ENCODE measurements around the gene PPP3CA.
"Not testable (repeated sequence)": the region's sequence is repeated elsewhere in the genome, so short reads cannot be mapped to it uniquely, and the experiment has no call there.

The PPP3CA gene

GRCh38 chr4:101244349-101244748, 103.0 kb downstream of the PPP3CA start:
- DNase-seq: no peak

- DNase-seq: no peak
These were observed 104.9 kb downstream of the PPP3CA start for GRCh38 chr4:101242441-101242840.

- no peak for DNase-seq
These were observed 107.2 kb downstream of the PPP3CA start for GRCh38 chr4:101240099-101240498.

DNA sequence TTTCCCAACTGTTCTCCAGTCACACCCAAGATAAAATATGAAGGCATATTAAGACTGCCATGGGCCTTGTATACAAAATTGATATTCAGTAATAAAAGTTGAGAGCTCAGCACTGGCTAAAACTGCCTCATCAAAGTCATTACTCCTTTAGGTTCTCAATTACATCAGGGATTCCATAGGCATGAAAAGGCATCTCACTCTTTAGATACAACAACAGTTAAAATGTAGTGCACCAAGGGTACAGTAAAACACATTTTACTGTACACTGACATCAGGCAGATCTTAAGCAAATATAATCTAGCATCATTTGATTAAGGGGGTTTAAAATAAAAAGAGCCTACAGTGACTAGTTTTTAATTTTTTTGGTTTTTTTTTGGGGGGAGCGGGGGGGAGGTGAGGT, 107.7 kb downstream of the PPP3CA start:
- DNase-seq: no peak

DNA sequence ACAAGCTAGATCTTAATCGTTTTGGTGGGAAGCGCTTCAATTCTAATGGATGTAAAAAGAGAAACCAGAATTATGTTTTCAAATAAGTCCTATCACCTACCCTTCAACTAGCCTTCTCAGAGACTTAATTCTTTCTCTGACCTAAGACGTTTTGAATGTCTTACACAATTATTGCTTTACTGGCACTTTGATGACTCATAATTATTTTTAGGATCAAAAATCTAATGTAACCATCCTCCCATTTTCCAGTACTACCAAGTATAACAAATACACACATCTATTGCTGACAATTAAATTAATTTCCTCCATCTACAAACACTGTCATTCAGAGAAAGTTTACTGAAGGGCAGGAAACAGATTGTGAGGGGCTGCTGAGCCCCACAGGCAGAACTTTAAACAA, 108.6 kb downstream of the PPP3CA start:
- DNase-seq: no peak

GRCh38 chr4:101237773-101238172, 109.6 kb downstream of the PPP3CA start:
- DNase-seq: no peak

- no peak for DNase-seq
These were observed 111.2 kb downstream of the PPP3CA start for GRCh38 chr4:101236097-101236496.

- DNase-seq: not testable (repeated sequence)
These were observed 113.2 kb downstream of the PPP3CA start for GRCh38 chr4:101234141-101234540.

- no peak for DNase-seq
These were observed 115.1 kb downstream of the PPP3CA start for GRCh38 chr4:101232074-101232776.

GRCh38 chr4:101230801-101231426, 116.4 kb downstream of the PPP3CA start:
- DNase-seq: no peak

DNA sequence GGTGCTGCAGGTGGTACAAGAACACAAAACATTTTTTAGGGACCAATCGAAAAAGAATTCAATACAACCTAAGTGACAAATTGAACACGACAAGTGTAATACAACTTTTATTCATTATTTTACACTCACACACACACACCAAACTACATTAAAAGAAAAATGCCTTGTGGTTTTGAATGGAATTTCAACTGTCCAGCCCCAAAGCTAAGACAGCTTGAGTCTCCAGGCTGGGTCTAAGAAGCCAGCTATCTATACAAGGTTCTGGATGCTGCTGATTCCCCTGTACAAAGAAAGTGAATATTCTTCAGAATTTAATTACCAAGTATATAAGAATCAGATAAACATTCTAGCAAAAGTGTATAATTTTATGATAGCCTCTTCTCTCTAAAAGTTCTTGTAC, 118.2 kb downstream of the PPP3CA start:
- DNase-seq: no peak

- DNase-seq: no peak
These were observed 119.6 kb downstream of the PPP3CA start for GRCh38 chr4:101227715-101228114.

GRCh38 chr4:101224358-101225218, 122.7 kb downstream of the PPP3CA start:
- DNase-seq: no peak

DNA sequence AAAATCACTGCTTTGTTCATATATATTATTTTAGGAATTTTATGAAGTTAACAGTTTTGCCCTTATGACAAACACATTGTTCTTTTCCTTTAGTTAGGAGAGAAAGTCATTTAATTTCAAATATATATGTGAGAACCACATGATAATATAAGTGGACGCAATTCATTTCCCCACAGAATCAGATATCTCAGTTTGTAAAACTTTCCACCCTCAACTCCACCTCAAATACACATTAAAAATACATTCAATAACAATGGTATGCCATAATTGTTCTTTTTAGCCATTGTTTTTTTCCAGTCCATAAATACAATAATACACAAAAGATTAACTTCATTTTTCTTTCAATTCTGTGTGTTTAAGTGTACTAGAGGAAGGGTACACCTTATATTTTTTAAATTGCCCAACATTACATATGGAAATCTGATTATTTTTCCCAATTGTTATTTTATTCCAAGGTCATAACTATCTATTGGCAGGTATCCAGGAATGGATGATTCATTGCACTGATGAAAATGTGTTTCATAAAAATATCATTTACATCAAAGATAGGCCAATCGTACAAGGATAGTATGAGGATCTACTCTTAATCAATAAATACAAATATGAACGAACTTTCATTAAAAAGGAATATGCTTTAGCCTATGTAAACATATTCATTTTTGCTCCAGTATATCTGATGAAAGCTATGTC, 125.0 kb downstream of the PPP3CA start:
- no peak for DNase-seq

GRCh38 chr4:101221294-101221693, 126.0 kb downstream of the PPP3CA start:
- DNase-seq: no peak

DNA sequence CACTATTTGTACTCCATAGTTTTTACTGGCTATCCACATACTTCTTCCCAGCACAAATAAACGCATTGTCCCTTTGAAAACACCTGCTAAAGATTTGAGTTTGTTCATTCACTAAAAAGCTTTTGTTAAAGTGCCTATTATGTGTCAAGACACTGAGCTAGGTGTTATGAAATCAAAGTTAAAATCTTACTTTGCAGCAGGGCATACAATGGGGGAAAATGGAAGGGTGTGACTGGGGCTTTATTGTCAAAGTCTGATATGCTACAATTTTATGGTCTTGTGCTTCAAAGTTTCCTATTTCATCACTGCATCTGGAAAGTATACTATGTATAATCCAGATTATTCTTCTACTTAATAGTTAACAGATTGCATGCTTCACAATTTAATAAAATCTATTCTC, 128.4 kb downstream of the PPP3CA start:
- DNase-seq: no peak

- no peak for DNase-seq
These were observed 129.0 kb downstream of the PPP3CA start for GRCh38 chr4:101218346-101218745.

GRCh38 chr4:101217353-101218031, 129.8 kb downstream of the PPP3CA start:
- no peak for DNase-seq

GRCh38 chr4:101211146-101211553, 136.2 kb downstream of the PPP3CA start:
- no peak for DNase-seq

DNA sequence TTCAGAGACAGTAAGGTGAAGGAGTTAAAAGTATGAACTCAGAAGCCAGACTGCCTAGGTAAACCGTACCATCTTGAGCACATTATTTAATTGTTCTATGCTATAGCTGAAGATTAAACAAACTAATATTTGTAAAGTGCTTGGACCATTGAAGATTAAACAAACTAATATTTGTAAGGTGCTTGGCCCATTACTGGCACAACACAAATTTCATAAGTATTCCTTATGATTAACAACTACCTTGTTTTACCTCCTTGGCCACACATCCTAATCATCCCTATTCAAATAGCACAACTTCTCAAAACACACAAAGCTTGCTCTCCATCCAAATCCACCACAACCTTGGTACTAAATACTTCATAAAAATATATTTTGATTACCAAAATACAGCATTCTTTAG, 137.0 kb downstream of the PPP3CA start:
- DNase-seq: no peak

DNA sequence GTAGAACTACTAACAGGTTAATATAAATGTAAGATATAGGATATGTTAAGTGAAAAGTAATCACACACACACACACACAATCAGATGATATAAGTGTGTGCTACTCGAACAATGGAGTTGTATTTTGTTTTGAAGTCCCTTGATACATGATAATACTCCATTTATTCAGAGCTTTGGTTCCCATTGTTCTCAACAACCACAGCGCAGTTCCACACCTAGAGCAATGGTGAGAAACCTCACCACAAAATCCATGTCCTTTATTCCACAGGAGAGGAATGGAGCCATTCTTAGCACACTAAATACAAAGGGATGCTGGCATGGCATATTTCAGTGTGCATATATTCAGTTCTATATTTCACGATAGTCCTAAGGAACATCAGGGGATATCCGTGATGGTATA, 139.2 kb downstream of the PPP3CA start:
- DNase-seq: no peak

GRCh38 chr4:101205916-101206315, 141.4 kb downstream of the PPP3CA start:
- DNase-seq: no peak

DNA sequence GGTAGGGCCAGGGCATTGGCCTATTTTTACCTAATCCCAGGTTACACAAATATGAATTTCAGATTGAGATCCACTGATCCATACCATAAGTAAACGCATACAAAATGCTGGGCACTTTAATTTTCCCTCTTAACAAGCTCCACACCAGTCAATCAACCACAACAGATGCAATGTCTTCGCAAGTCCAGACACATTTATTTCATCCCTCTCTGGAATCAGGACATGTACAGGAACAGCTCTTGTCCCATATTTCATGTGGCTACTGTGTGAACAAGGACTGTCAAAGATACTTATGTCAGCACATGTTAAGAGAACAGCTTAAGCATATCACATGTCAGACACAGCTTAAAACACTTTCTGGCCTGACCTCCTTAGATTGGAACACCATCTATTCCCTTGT, 145.9 kb downstream of the PPP3CA start:
- peak; percentile 27 for DNase-seq

All from NCI-H1694 treated with DMSO at 0.1 percent for 48 hours (cell line).